Activated B cell treated with CpG ODN at 0.5 μM for 24 hours (primary cell): ENCODE measurements around the gene LRP1-AS. TPM values are rescaled to one million over a fixed set of nuclear protein-coding genes. Genes with fewer than 3 reads are reported as not detected.

Experiments used
- ATAC-seq: fragments of 200-7000 bp; cut with Tn5 transposase; one replicate; pipeline ENCODE4 v1.10.0; 2021; ENCODE audit warnings: low read depth, mild to moderate bottlenecking, moderate library complexity
- CTCF ChIA-PET: fragments of 350-600 bp; sonication (Branson Sonifier 250); formaldehyde crosslinking; loops from one replicate; lab custom pipeline; 2021; ENCODE audit warnings: antibody characterized with exemption; lab: Charles Lee
- POLR2A ChIA-PET: fragments of 350-600 bp; sonication (Branson Sonifier 250); formaldehyde crosslinking; loops from one replicate; lab custom pipeline; 2021; ENCODE audit warnings: antibody characterized with exemption; lab: Charles Lee
- DNase-seq: peaks from one replicate; pipeline ENCODE4 v3.0.0; 2022
- H3K27ac Mint-ChIP-seq: one replicate; pipeline ENCODE4 v1.8.0; 2020; ENCODE audit warnings: mixed read lengths
- H3K27me3 Mint-ChIP-seq: one replicate; pipeline ENCODE4 v1.8.0; 2021; ENCODE audit warnings: mixed read lengths
- H3K36me3 Mint-ChIP-seq: one replicate; pipeline ENCODE4 v1.8.0; 2021; ENCODE audit warnings: low read depth, mixed read lengths
- H3K4me1 Mint-ChIP-seq: one replicate; pipeline ENCODE4 v1.8.0; 2021; ENCODE audit warnings: mixed read lengths
- H3K4me3 Mint-ChIP-seq: one replicate; pipeline ENCODE4 v1.8.0; 2020; ENCODE audit warnings: mild to moderate bottlenecking, mixed read lengths
- H3K9me3 Mint-ChIP-seq: one replicate; pipeline ENCODE4 v1.8.0; 2020; ENCODE audit warnings: mixed read lengths
- CTCF ChIP-seq: fragments of 200-600 bp; IDR thresholded peaks from one replicate; pipeline ENCODE4 v1.8.0; 2022; ENCODE audit warnings: antibody characterized with exemption, mild to moderate bottlenecking
- intact Hi-C: fragments of 100-400 bp; cut with micrococcal nuclease; formaldehyde crosslinking; loops from one replicate; pipeline ENCODE4 v1.15.1; 2024
- total RNA-seq: library from RNA; stranded (reverse); gene quantifications from 2 replicates; pipeline ENCODE4 v1.2.3, GENCODE V29; 2022

LRP1-AS gene
- not detected in 2 replicates for total RNA-seq

- intact Hi-C loops, result no loop called here
- no peaks in the 10 kb centered on the region for H3K27me3 Mint-ChIP-seq
- no peaks in the 10 kb centered on the region for H3K4me1 Mint-ChIP-seq
- no peak for TF ChIP-seq CTCF
- H3K36me3 Mint-ChIP-seq, result no peaks in the 10 kb centered on the region
- ChIA-PET POLR2A (interaction anchor here (0.6 to 0.7 kb wide), 2 partner anchors 34 to 379 kb away, joined by 3 to 4 read pairs; no protein-coding TSS in a partner anchor), CTCF (interaction anchor here (0.8 to 2.6 kb wide), 2 partner anchors 23 kb away, joined by 3 to 8 read pairs; no protein-coding TSS in a partner anchor)
- ATAC-seq, result no peak
- no peak within 1 kb of the TSS for H3K4me3 Mint-ChIP-seq
- DNase-seq, result no peak
- no peaks in the 10 kb centered on the region for H3K9me3 Mint-ChIP-seq
- H3K27ac Mint-ChIP-seq, result no peak within 1 kb of the TSS
Measured at GRCh38 chr12:57146961-57147944, at the start of gene LRP1-AS. Gene LRP1-AS (minus strand): TSS chr12:57147619.

GRCh38 chr12:57196956-57197355, 49.5 kb upstream of the LRP1-AS start:
- CTCF ChIA-PET, result no interaction called here
- ATAC-seq, result no peak

GRCh38 chr12:57196439-57196838, 49.0 kb upstream of the LRP1-AS start:
- no peak for DNase-seq
- Mint-ChIP-seq H3K27ac (no peak overlapping the region), H3K36me3 (no peaks in the 10 kb centered on the region), H3K4me3 (no peak overlapping the region), H3K9me3 (no peaks in the 10 kb centered on the region), H3K27me3 (no peaks in the 10 kb centered on the region), H3K4me1 (no peaks in the 10 kb centered on the region)
- TF ChIP-seq CTCF, result no peak
- intact Hi-C loops, result no loop called here
- CTCF ChIA-PET, result no interaction called here
- ATAC-seq, result no peak
- POLR2A ChIA-PET, result no interaction called here

More at GRCh38 chr12:57196956-57197355, 49.5 kb upstream of the LRP1-AS start:
- Mint-ChIP-seq H3K9me3 (no peaks in the 10 kb centered on the region), H3K27me3 (no peaks in the 10 kb centered on the region), H3K4me1 (no peaks in the 10 kb centered on the region), H3K4me3 (no peak overlapping the region), H3K36me3 (no peaks in the 10 kb centered on the region), H3K27ac (no peak overlapping the region)
- DNase-seq, result no peak
- intact Hi-C loops, result no loop called here
- POLR2A ChIA-PET, result no interaction called here
- TF ChIP-seq CTCF, result no peak

GRCh38 chr12:57195611-57196371, 48.4 kb upstream of the LRP1-AS start:
- Mint-ChIP-seq H3K9me3 (no peaks in the 10 kb centered on the region), H3K4me1 (no peaks in the 10 kb centered on the region), H3K4me3 (no peak overlapping the region), H3K27me3 (no peaks in the 10 kb centered on the region), H3K36me3 (no peaks in the 10 kb centered on the region), H3K27ac (no peak overlapping the region)
- no peak for TF ChIP-seq CTCF
- DNase-seq, result no peak
- ATAC-seq, result no peak
- intact Hi-C loops, result no loop called here
- POLR2A ChIA-PET, result no interaction called here
- CTCF ChIA-PET, result no interaction called here

GRCh38 chr12:57195186-57195585, 47.8 kb upstream of the LRP1-AS start:
- H3K27ac Mint-ChIP-seq, result no peak overlapping the region
- ChIA-PET POLR2A (no interaction called here), CTCF (no interaction called here)
- H3K27me3 Mint-ChIP-seq, result no peaks in the 10 kb centered on the region
- DNase-seq, result no peak
- H3K9me3 Mint-ChIP-seq, result no peaks in the 10 kb centered on the region
- no peaks in the 10 kb centered on the region for H3K36me3 Mint-ChIP-seq
- ATAC-seq, result no peak
- intact Hi-C loops, result no loop called here
- no peak overlapping the region for H3K4me3 Mint-ChIP-seq
- TF ChIP-seq CTCF, result no peak
- H3K4me1 Mint-ChIP-seq, result no peaks in the 10 kb centered on the region
